ENCODE data around the gene HAO2. TPM values are rescaled to one million over a fixed set of nuclear protein-coding genes. Genes with fewer than 3 reads are reported as not detected.

The HAO2 gene
- total RNA-seq, 1 donor from 2014 or later, result not detected

GRCh38 chr1:119361205-119361604 is 7.4 kb upstream of the HAO2 start:
- DNase-seq (ENCODE audit: low read depth), result no peak
- H3K27me3 ChIP-seq (ENCODE audit: control insufficient read depth, insufficient read depth, low read length), result no peaks in the 10 kb centered on the region
- no peak for TF ChIP-seq CTCF (IDR thresholded peaks at IDR 0.05; ENCODE audit: insufficient read depth, low read length, poor library complexity, severe bottlenecking)
- H3K36me3 ChIP-seq (ENCODE audit: control insufficient read depth, insufficient read depth, low read length), result no peaks in the 10 kb centered on the region
- no peak overlapping the region for H3K4me3 ChIP-seq (ENCODE audit: low read depth, low read length)

GRCh38 chr1:119361620-119362344 is 6.8 kb upstream of the HAO2 start:
- no peaks in the 10 kb centered on the region for H3K36me3 ChIP-seq (ENCODE audit: control insufficient read depth, insufficient read depth, low read length)
- no peak overlapping the region for H3K4me3 ChIP-seq (ENCODE audit: low read depth, low read length)
- no peak for TF ChIP-seq CTCF (IDR thresholded peaks at IDR 0.05; ENCODE audit: insufficient read depth, low read length, poor library complexity, severe bottlenecking)
- no peak for DNase-seq (ENCODE audit: low read depth)
- H3K27me3 ChIP-seq (ENCODE audit: control insufficient read depth, insufficient read depth, low read length), result no peaks in the 10 kb centered on the region

GRCh38 chr1:119363162-119363561 is 5.4 kb upstream of the HAO2 start:
- Histone ChIP-seq H3K4me3 (ENCODE audit: low read depth, low read length) (no peak overlapping the region), H3K27me3 (ENCODE audit: control insufficient read depth, insufficient read depth, low read length) (no peaks in the 10 kb centered on the region), H3K36me3 (ENCODE audit: control insufficient read depth, insufficient read depth, low read length) (no peaks in the 10 kb centered on the region)
- no peak for DNase-seq (ENCODE audit: low read depth)
- no peak for TF ChIP-seq CTCF (IDR thresholded peaks at IDR 0.05; ENCODE audit: insufficient read depth, low read length, poor library complexity, severe bottlenecking)

- Histone ChIP-seq H3K36me3 (ENCODE audit: control insufficient read depth, insufficient read depth, low read length) (no peaks in the 10 kb centered on the region), H3K4me3 (ENCODE audit: low read depth, low read length) (no peak overlapping the region), H3K27me3 (ENCODE audit: control insufficient read depth, insufficient read depth, low read length) (no peaks in the 10 kb centered on the region)
- no peak for DNase-seq (ENCODE audit: low read depth)
- TF ChIP-seq CTCF (IDR thresholded peaks at IDR 0.05; ENCODE audit: insufficient read depth, low read length, poor library complexity, severe bottlenecking), result no peak
Measured at GRCh38 chr1:119364640-119365039, 3.9 kb upstream of the HAO2 start.

GRCh38 chr1:119366424-119366823 is 2.2 kb upstream of the HAO2 start:
- no peak for TF ChIP-seq CTCF (IDR thresholded peaks at IDR 0.05; ENCODE audit: insufficient read depth, low read length, poor library complexity, severe bottlenecking)
- no peaks in the 10 kb centered on the region for H3K36me3 ChIP-seq (ENCODE audit: control insufficient read depth, insufficient read depth, low read length)
- H3K27me3 ChIP-seq (ENCODE audit: control insufficient read depth, insufficient read depth, low read length), result no peaks in the 10 kb centered on the region
- H3K4me3 ChIP-seq (ENCODE audit: low read depth, low read length), result no peak overlapping the region
- no peak for DNase-seq (ENCODE audit: low read depth)
